GM12801 (cell line): Measurements from ENCODE around the gene B3GALT4.

Source experiments
- CTCF ChIP-seq: IDR thresholded peaks from one replicate; pipeline ENCODE4 v1.5.1; 2011; ENCODE audit warnings: control low read depth; ENCODE audit not compliant: insufficient read length; ENCODE audit errors: extremely low read depth

B3GALT4 gene

GRCh38 chr6:33280539-33280938 lies 3.6 kb downstream of the B3GALT4 start:
- no peak for TF ChIP-seq CTCF

- TF ChIP-seq CTCF, result no peak
Measured at GRCh38 chr6:33286946-33287914, 10.3 kb downstream of the B3GALT4 start.

- TF ChIP-seq CTCF, result no peak
Measured at GRCh38 chr6:33288141-33288920, 11.4 kb downstream of the B3GALT4 start.

GRCh38 chr6:33288921-33289783 lies 12.2 kb downstream of the B3GALT4 start, which contains the start of the genes PFDN6 and WDR46:
Gene PFDN6 (plus strand): TSS chr6:33289601. CDS start chr6:33289857, 256 bp downstream.
Gene WDR46 (minus strand): TSS chr6:33289239. CDS start chr6:33289170, 69 bp downstream.
- TF ChIP-seq CTCF, result no peak

GRCh38 chr6:33289784-33290315 lies 12.9 kb downstream of the B3GALT4 start:
- no peak for TF ChIP-seq CTCF

GRCh38 chr6:33290459-33290858 lies 13.5 kb downstream of the B3GALT4 start:
- TF ChIP-seq CTCF, result no peak
